BJ (cell line): Measurements from ENCODE around the gene TPST1. TPM values are rescaled to one million over a fixed set of nuclear protein-coding genes. Genes with fewer than 3 reads are reported as not detected.

Source experiments
- CTCF ChIA-PET: fragments of 350-600 bp; formaldehyde crosslinking; extraction: SDS; loops from one replicate; lab custom pipeline; 2021; ENCODE audit warnings: antibody characterized with exemption, inconsistent platforms; lab: Yijun Ruan, JAX
- POLR2A ChIA-PET: fragments of 300-600 bp; sonication (Branson Sonifier 250); formaldehyde crosslinking; extraction: SDS; loops from one replicate; lab custom pipeline; 2021; ENCODE audit warnings: antibody characterized with exemption; lab: Charles Lee
- DNase-seq: peaks from one replicate; pipeline ENCODE4 v3.0.0-alpha.2; 2011; ENCODE audit warnings: low read depth
- H3K27me3 ChIP-seq: 2 replicates; pipeline ENCODE4 v1.6.0; 2011; ENCODE audit warnings: low read length; ENCODE audit not compliant: control insufficient read depth, insufficient read depth
- H3K36me3 ChIP-seq: 2 replicates; pipeline ENCODE4 v1.5.1; 2011; ENCODE audit warnings: low read length; ENCODE audit not compliant: control insufficient read depth, insufficient read depth
- H3K4me3 ChIP-seq: 2 replicates; pipeline ENCODE4 v1.5.1; 2011; ENCODE audit warnings: low read depth, mild to moderate bottlenecking, control low read depth, low read length
- polyA plus RNA-seq: library from polyadenylated mRNA; depleted of rRNA; stranded (reverse); fragments of >200 nt; gene quantifications from 2 replicates; pipeline ENCODE4 v1.2.3, GENCODE V29; 2011
- TF ChIP-seq, protein P1 (sequence below): IDR thresholded peaks from 2 replicates; pipeline ENCODE4 v1.5.1; 2011; ENCODE audit warnings: low read depth, mild to moderate bottlenecking, control low read depth, inconsistent platforms, low read length, moderate library complexity; ENCODE audit not compliant: insufficient read depth

Gene TPST1
- polyA plus RNA-seq, 1 experiment: 34.9 TPM

DNA sequence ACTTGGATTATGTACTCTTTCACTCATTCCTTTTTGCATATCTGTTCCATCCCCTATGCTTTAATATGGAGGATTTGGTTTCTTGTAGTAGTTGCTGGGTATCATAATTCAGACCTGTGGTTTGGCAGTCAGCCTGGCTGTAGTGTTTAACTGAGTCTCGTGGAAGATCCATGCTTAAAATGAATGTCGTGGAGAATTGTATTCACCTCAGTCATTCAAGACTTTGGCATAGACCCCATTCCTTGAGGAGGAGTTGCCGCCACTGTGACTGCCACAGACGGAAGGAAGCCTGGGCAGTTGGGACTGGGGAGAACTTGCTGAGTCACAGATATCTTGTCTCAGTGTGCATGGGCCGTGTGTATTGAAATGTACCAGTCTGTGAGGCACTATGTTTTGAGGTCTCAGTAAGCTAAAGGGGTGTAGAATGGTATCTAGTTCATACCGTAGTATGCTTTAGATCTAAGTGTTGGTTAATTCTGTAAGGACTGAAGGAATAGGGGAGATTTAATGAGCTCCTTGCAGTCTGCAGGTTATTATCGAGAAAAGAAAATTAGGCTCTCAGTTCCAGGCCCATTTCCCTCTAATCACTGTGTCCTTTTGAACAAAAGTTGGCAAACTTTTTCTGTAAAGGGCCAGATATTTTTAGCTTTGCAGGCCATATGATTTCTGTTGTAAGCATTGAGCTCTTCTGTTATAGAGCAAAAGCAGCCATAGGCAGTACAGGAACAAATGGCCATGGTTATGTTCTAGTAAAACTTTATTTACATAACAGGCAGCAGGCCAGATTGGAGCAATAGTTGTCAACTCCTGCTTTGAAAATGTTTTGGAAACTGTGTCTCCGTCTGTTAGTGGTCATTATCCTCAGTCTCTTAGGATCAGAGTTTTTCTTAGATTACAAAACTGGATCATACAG lies 76.8 kb downstream of the TPST1 start:
- TF ChIP-seq, protein P1, sequence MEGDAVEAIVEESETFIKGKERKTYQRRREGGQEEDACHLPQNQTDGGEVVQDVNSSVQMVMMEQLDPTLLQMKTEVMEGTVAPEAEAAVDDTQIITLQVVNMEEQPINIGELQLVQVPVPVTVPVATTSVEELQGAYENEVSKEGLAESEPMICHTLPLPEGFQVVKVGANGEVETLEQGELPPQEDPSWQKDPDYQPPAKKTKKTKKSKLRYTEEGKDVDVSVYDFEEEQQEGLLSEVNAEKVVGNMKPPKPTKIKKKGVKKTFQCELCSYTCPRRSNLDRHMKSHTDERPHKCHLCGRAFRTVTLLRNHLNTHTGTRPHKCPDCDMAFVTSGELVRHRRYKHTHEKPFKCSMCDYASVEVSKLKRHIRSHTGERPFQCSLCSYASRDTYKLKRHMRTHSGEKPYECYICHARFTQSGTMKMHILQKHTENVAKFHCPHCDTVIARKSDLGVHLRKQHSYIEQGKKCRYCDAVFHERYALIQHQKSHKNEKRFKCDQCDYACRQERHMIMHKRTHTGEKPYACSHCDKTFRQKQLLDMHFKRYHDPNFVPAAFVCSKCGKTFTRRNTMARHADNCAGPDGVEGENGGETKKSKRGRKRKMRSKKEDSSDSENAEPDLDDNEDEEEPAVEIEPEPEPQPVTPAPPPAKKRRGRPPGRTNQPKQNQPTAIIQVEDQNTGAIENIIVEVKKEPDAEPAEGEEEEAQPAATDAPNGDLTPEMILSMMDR: no peak

DNA sequence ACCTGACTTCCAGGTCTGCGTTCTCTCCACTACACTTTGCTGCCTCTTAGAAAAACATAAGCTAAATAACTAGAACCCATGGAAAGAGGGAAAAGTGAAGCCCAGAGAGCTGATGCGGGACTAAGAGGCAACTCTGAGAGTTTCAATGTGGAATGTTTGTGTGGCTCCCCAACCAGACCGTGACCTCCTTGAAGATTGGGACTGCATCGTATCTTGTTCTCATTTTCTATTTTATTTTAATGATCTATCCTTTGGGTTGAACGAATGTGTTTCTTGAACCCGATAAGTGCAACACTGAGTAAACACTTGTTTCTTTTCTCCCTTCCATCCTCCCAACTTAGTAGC lies 77.4 kb downstream of the TPST1 start:
- DNase-seq: no peak
- ChIA-PET POLR2A (no interaction called here), CTCF (interaction anchor here (1.2 kb wide), 1 partner anchor 76 kb away, joined by 4 read pairs; no protein-coding TSS in a partner anchor)
- H3K36me3 ChIP-seq: no peaks in the 10 kb centered on the region
- TF ChIP-seq, protein P1: no peak
- no peak overlapping the region for H3K4me3 ChIP-seq
- no peaks in the 10 kb centered on the region for H3K27me3 ChIP-seq

More for the DNA sequence above, 76.8 kb downstream of the TPST1 start:
- ChIA-PET POLR2A (no interaction called here), CTCF (interaction anchor here (1.2 kb wide), 1 partner anchor 76 kb away, joined by 4 read pairs; no protein-coding TSS in a partner anchor)
- Histone ChIP-seq H3K36me3 (no peaks in the 10 kb centered on the region), H3K4me3 (no peak overlapping the region), H3K27me3 (no peaks in the 10 kb centered on the region)
- peak; percentile 95 for DNase-seq

DNA sequence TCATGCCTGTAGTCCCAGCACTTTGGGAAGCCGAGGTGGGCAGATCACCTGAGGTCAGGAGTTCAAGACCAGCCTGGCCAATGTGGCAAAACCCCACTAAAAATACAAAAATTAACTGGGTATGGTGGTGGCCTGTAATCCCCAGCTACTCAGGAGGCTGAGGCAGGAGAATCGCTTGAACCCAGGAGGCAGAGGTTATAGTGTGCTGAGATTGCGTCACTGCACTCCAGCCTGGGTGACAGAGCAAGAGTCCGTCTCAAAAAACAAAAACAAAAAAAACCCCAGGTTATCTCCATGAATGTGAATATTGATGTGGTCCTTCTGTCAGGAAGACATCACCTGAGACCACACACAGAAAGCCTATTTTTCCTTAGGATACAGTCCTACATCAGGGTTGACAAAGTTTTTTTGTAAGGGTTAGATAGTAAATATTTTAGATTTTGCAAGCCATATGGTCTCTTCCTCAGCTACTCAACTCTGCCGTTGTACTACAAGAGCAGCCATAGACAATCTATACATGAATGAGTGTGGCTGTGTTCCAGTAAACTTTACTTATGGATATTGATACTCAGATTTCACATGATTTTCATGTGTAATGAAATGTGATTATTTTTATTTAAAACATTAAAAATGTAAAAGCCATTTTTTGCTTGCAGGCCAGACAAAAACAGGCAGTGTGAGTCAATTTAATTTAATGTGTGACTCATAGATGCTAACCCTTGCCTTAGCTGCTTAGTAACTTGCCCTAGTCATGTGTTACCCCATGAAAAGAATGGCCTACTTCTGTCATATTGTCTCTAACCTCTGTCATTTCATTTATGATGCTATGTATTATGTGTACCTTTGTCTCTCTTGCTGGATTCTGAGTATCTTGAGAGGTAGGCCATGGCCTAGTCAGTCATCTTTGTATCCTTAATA lies 78.1 kb downstream of the TPST1 start:
- no peak for DNase-seq
- ChIA-PET POLR2A (no interaction called here), CTCF (interaction anchor here (1.2 to 1.5 kb wide), 2 partner anchors 77 to 142 kb away, joined by 4 read pairs; no protein-coding TSS in a partner anchor)
- Histone ChIP-seq H3K4me3 (no peak overlapping the region), H3K27me3 (no peaks in the 10 kb centered on the region), H3K36me3 (no peaks in the 10 kb centered on the region)
- TF ChIP-seq, protein P1: no peak

DNA sequence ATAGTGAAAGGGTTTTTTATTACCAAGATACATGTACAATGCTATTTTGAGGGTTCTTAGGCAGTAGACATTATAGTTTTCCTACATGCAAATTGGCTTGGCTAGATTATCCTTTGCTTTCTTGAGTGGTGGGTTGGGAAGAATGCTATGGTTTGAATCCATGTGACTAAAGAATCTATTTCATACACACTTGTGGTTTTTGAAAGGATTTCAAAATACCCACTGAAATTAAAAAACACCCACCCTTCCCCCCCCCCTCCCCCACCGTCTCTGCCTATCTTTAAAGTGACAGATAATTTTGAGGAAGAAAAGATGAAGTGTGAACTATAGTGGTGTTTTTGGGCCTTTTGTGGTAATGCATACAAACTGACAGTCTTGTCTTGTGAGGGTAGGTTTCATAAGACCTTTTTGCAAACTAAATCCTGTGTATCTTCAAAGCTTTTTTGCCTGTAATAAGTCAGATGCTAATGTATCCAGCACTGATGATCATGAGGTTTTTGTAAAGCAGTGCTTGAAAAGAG lies 90.9 kb downstream of the TPST1 start:
- ChIA-PET CTCF (interaction anchor here (1.3 kb wide), 1 partner anchor 155 kb away, joined by 5 read pairs; no protein-coding TSS in a partner anchor), POLR2A (no interaction called here)
- no peaks in the 10 kb centered on the region for H3K36me3 ChIP-seq
- TF ChIP-seq, protein P1: no peak
- peak; percentile 26 for DNase-seq
- H3K4me3 ChIP-seq: no peak overlapping the region
- H3K27me3 ChIP-seq: no peaks in the 10 kb centered on the region
